H1 (cell line): Measurements from ENCODE around the gene P2RX6. TPM values are rescaled to one million over a fixed set of nuclear protein-coding genes. Genes with fewer than 3 reads are reported as not detected.

ENCODE experiments used
- CTCF ChIA-PET: fragments of 300-600 bp; sonication (Branson Sonifier 250); formaldehyde crosslinking; loops from one replicate; lab custom pipeline; 2021; ENCODE audit not compliant: partially characterized antibody; lab: Charles Lee
- POLR2A ChIA-PET: fragments of 300-600 bp; sonication (Branson Sonifier 250); formaldehyde crosslinking; loops from one replicate; lab custom pipeline; 2021; ENCODE audit warnings: inconsistent platforms; ENCODE audit not compliant: partially characterized antibody; lab: Charles Lee
- DNase-seq, 2 experiments: peaks; one replicate each; pipeline versions ENCODE4 v3.0.0 to v3.0.0-alpha.2; 2010 to 2022; ENCODE audit warnings: low spot score in 2 of 2, low read depth in 1 of 2, mixed read lengths in 1 of 2
- FAIRE-seq: peaks from 2 replicates; lab custom pipeline; 2011; peaks lifted over from hg19 to GRCh38; lab: Jason Lieb, UNC
- H2AFZ ChIP-seq: 2 replicates; pipeline ENCODE4 v1.8.1; 2012; ENCODE audit warnings: low read length, inconsistent platforms
- H2AK5ac ChIP-seq: 2 replicates; pipeline ENCODE4 v1.6.1; 2013; ENCODE audit warnings: low read depth, low read length
- H2BK120ac ChIP-seq: replicated peaks from 2 replicates; pipeline ENCODE3; 2013; ENCODE audit warnings: low read depth, low read length, inconsistent platforms
- H2BK12ac ChIP-seq: 2 replicates; pipeline ENCODE4 v1.6.1; 2013; ENCODE audit warnings: low read depth, low read length
- H2BK15ac ChIP-seq: 2 replicates; pipeline ENCODE4 v1.6.1; 2013; ENCODE audit warnings: low read length
- H2BK20ac ChIP-seq: 2 replicates; pipeline ENCODE4 v1.6.1; 2013; ENCODE audit warnings: low read length
- H2BK5ac ChIP-seq: 2 replicates; pipeline ENCODE4 v1.6.1; 2013; ENCODE audit warnings: low read depth, low read length
- H3K14ac ChIP-seq: 2 replicates; pipeline ENCODE4 v1.6.1; 2013; ENCODE audit warnings: inconsistent platforms; ENCODE audit not compliant: insufficient read length
- H3K18ac ChIP-seq: 2 replicates; pipeline ENCODE4 v1.6.1; 2013; ENCODE audit warnings: low read length; ENCODE audit errors: extremely low read depth
- H3K23ac ChIP-seq: 2 replicates; pipeline ENCODE4 v1.6.1; 2013; ENCODE audit warnings: inconsistent platforms; ENCODE audit not compliant: insufficient read length
- H3K23me2 ChIP-seq: 2 replicates; pipeline ENCODE4 v1.6.1; 2013; ENCODE audit warnings: low read depth, low read length
- H3K27ac ChIP-seq: 2 replicates; pipeline ENCODE4 v1.6.1; 2011; ENCODE audit warnings: low read depth, low read length, inconsistent platforms
- H3K27me3 ChIP-seq, 4 experiments: replicated peaks in 1 of 4; 1 replicate in 1 of 4; 2 replicates in 3 of 4; pipeline versions ENCODE4 v1.6.1 to v1.8.1; 2011 to 2013; ENCODE audit warnings: low read length in 3 of 4, mild to moderate bottlenecking in 3 of 4, inconsistent platforms in 2 of 4, mixed read lengths in 2 of 4, moderate library complexity in 1 of 4; ENCODE audit not compliant: control insufficient read depth in 3 of 4, insufficient read depth in 3 of 4; ENCODE audit errors: extremely low read depth in 1 of 4
- H3K36me3 ChIP-seq, 4 experiments: 2 replicates each; pipeline versions ENCODE4 v1.6.1 to v1.8.1; 2011 to 2013; ENCODE audit warnings: mild to moderate bottlenecking in 4 of 4, low read length in 3 of 4, moderate library complexity in 2 of 4, control low read depth in 1 of 4, inconsistent platforms in 1 of 4; ENCODE audit not compliant: insufficient read depth in 4 of 4, control insufficient read depth in 2 of 4
- H3K4ac ChIP-seq: replicated peaks from 2 replicates; pipeline ENCODE3; 2013; ENCODE audit warnings: low read length, low read depth, mixed read lengths, inconsistent platforms; ENCODE audit not compliant: insufficient read length
- H3K4me1 ChIP-seq, 4 experiments: replicated peaks in 1 of 4; 1 replicate in 1 of 4; 2 replicates in 3 of 4; pipeline versions ENCODE4 v1.6.1 to v1.8.1; 2011 to 2013; ENCODE audit warnings: low read length in 3 of 4, inconsistent platforms in 2 of 4, mixed read lengths in 1 of 4; ENCODE audit not compliant: insufficient read depth in 4 of 4, control insufficient read depth in 3 of 4
- H3K4me2 ChIP-seq, 2 experiments: 2 replicates each; pipeline versions ENCODE4 v1.6.1 to v1.8.1; 2011 to 2013; ENCODE audit warnings: low read depth in 2 of 2, low read length in 2 of 2, control low read depth in 1 of 2, inconsistent platforms in 1 of 2, mild to moderate bottlenecking in 1 of 2; ENCODE audit not compliant: insufficient read depth in 1 of 2
- H3K4me3 ChIP-seq, 4 experiments: fragments of 200-600, 300-600 bp in 1 of 4; sonication (generic), shearing (Covaris generic), sonication (Bioruptor Twin) in 1 of 4; 2 replicates each; pipeline versions ENCODE4 v1.5.1 to v1.8.1; 2011 to 2016; ENCODE audit warnings: low read length in 4 of 4, low read depth in 3 of 4, control low read depth in 2 of 4, inconsistent platforms in 2 of 4, mild to moderate bottlenecking in 2 of 4, mixed read lengths in 1 of 4, moderate library complexity in 1 of 4; ENCODE audit not compliant: insufficient read depth in 2 of 4; ENCODE audit errors: extremely low read depth in 1 of 4
- H3K56ac ChIP-seq: replicated peaks from 2 replicates; pipeline ENCODE3; 2013; ENCODE audit warnings: low read depth, mild to moderate bottlenecking, mixed read lengths, low read length, inconsistent platforms; ENCODE audit not compliant: insufficient read length
- H3K79me1 ChIP-seq: 2 replicates; pipeline ENCODE4 v1.6.1; 2013; ENCODE audit warnings: low read depth, low read length, control low read depth
- H3K79me2 ChIP-seq, 2 experiments: 2 replicates each; pipeline versions ENCODE4 v1.6.1 to v1.8.1; 2012 to 2013; ENCODE audit warnings: low read length in 2 of 2, mild to moderate bottlenecking in 2 of 2, inconsistent platforms in 1 of 2; ENCODE audit not compliant: insufficient read depth in 2 of 2, control insufficient read depth in 1 of 2
- H3K9ac ChIP-seq, 4 experiments: replicated peaks in 1 of 4; 1 replicate in 1 of 4; 2 replicates in 3 of 4; pipeline versions ENCODE4 v1.6.1 to v1.8.1; 2011 to 2013; ENCODE audit warnings: low read depth in 3 of 4, low read length in 3 of 4, control low read depth in 2 of 4, mild to moderate bottlenecking in 2 of 4, moderate library complexity in 2 of 4, inconsistent platforms in 1 of 4; ENCODE audit errors: extremely low read depth in 1 of 4
- H3K9me3 ChIP-seq, 2 experiments: 2 replicates each; pipeline versions ENCODE4 v1.6.1 to v1.8.1; 2012 to 2013; ENCODE audit warnings: mild to moderate bottlenecking in 2 of 2, moderate library complexity in 2 of 2, control low read depth in 1 of 2, inconsistent platforms in 1 of 2, low read depth in 1 of 2, low read length in 1 of 2, mixed read lengths in 1 of 2; ENCODE audit not compliant: insufficient read depth in 2 of 2
- H4K20me1 ChIP-seq, 2 experiments: replicated peaks in 1 of 2; 2 replicates each; pipeline versions ENCODE3 to v1.8.1; 2011 to 2013; ENCODE audit warnings: inconsistent platforms in 2 of 2, low read length in 2 of 2, mild to moderate bottlenecking in 1 of 2; ENCODE audit not compliant: insufficient read depth in 2 of 2, control insufficient read depth in 1 of 2
- H4K5ac ChIP-seq: 2 replicates; pipeline ENCODE4 v1.6.1; 2013; ENCODE audit warnings: low read length, low read depth, mixed read lengths, inconsistent platforms; ENCODE audit not compliant: insufficient read length
- H4K8ac ChIP-seq: 2 replicates; pipeline ENCODE4 v1.8.0; 2013; ENCODE audit warnings: mild to moderate bottlenecking, moderate library complexity, low read length, inconsistent platforms; ENCODE audit not compliant: insufficient read depth; ENCODE audit errors: extremely low read depth
- H4K91ac ChIP-seq: replicated peaks from 2 replicates; pipeline ENCODE3; 2013; ENCODE audit warnings: low read length, mixed read lengths, inconsistent platforms; ENCODE audit not compliant: insufficient read length
- BCL11A ChIP-seq, 2 experiments: IDR thresholded peaks; one replicate each; pipeline ENCODE4 v1.6.1; 2011; ENCODE audit warnings: low read depth in 2 of 2, low read length in 2 of 2, mild to moderate bottlenecking in 2 of 2
- CREB1 ChIP-seq: IDR thresholded peaks from 2 replicates; pipeline ENCODE4 v1.6.1; 2012; ENCODE audit warnings: inconsistent platforms
- POLR2AphosphoS5 ChIP-seq: IDR thresholded peaks from 2 replicates; pipeline ENCODE4 v1.6.1; 2011; ENCODE audit warnings: low read depth, low read length
- WGBS, 2 experiments: shearing (Covaris generic) in 1 of 2; methylation state at CpG; one replicate each; pipeline versions ENCODE4 v1.1.6 to v1.1.7; 2013 to 2015; ENCODE audit warnings: low lambda C conversion rate in 2 of 2, mixed read lengths in 2 of 2, inconsistent platforms in 1 of 2, low coverage in 1 of 2, missing lambda C conversion rate in 1 of 2; ENCODE audit not compliant: insufficient replicate concordance in 2 of 2, insufficient coverage in 1 of 2, insufficient read length in 1 of 2; ENCODE audit errors: extremely low coverage in 1 of 2, missing lambda C conversion rate in 1 of 2; 5-methylcytosine and 5-hydroxymethylcytosine counted together
- polyA plus RNA-seq, 7 experiments: library from polyadenylated mRNA; depleted of rRNA in 3 of 7; stranded (reverse) in 5 of 7; unstranded in 2 of 7; fragments of >200 nt in 5 of 7; fragments of 200-250 nt in 2 of 7; gene quantifications; 1 replicate in 5 of 7; 2 replicates in 1 of 7; 4 replicates in 1 of 7; pipeline versions ENCODE4 v1.2.1 to v1.2.3, GENCODE V29; 2011 to 2013; ENCODE audit warnings: missing spikeins in 2 of 7, mixed read lengths in 2 of 7
- total RNA-seq: library from RNA; stranded (reverse); fragmentation: NEBNext Ultra II Directional; extraction: Animal tissue kit (Norgen Biotek cat#: 25700); gene quantifications from 2 replicates; pipeline ENCODE4 v1.2.1, GENCODE V29; 2021
- TF ChIP-seq, protein P1 (sequence below), 3 experiments: IDR thresholded peaks; 1 replicate in 2 of 3; 2 replicates in 1 of 3; pipeline versions ENCODE4 v1.5.1 to v1.6.1; 2011; ENCODE audit warnings: low read length in 3 of 3, mild to moderate bottlenecking in 3 of 3, inconsistent platforms in 2 of 3, low read depth in 1 of 3, moderate library complexity in 1 of 3; ENCODE audit not compliant: insufficient read depth in 1 of 3; ENCODE audit errors: control extremely low read depth in 1 of 3

Gene P2RX6
- total and polyA plus RNA-seq, 2 of the 8 experiments (the other 6 are each of a cell fraction or from before 2014, with no cell fraction given), result 0.09 TPM; not detected in 1

DNA sequence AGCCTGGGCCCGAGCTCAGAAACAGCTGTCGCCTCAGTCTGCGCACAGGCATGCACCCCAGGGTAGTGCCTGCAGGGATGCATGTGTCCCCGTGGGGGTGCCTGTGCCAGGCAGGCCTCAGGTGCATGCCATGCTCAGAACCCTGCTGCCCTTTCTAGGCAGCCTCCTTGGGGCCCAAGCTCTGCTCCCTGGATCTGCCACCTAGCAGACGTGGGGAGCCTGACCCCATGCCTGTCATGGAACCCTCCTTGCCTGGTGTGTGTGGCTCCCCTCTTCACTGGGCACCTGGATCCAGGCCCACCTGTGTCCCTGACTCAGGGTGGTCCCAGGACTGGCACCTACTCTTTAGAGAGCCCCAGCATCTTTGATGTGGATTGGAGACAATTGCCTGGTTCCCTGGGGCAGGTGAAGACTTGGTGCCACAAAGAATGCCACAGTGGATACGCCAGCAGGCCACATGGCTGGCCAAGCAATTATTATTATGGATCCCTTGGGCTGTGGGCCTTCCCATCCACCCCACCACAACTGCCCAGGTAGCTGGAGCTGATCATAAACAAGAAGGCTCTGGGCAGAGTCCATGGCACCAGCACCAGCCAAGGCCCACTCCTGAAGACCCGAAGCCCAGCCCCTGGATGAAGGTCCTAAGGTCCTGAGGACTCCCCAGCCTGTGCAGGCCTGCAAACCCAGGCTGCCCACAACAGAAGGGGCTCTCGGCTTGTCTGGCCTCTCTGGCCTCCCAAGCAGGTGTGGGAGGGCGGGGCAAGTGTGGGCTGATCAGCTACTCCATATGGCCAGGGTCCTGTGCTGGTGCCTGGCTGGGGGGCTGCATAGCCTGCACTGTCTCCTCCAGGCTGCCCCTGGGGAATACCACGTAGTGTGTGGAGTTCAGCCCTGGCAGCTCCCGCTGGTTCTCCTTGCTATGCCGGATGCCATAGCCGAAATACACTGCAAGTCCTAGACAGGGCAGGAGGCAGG is 13.6 kb downstream of the P2RX6 start:
- CTCF ChIA-PET, result interaction anchor here (0.9 to 1.5 kb wide), 5 partner anchors 9 to 143 kb away, joined by 3 to 4 read pairs (median 3); partner anchors contain the start of gene THAP7
- no peak overlapping the region; the same call in 1 of the 2 replicates for H3K18ac ChIP-seq
- no peak overlapping the region for H3K23ac ChIP-seq
- H2BK20ac ChIP-seq, result no peak overlapping the region
- H2BK12ac ChIP-seq, result no peak overlapping the region
- H2BK5ac ChIP-seq, result no peak overlapping the region
- no peaks in the 10 kb centered on the region for H4K20me1 ChIP-seq
- POLR2A ChIA-PET, result no interaction called here
- no peak overlapping the region for H4K5ac ChIP-seq
- H2BK120ac ChIP-seq, result no peak overlapping the region
- H4K8ac ChIP-seq, result peak overlapping the region; percentile 51; the same call in 1 of the 2 replicates
- FAIRE-seq (no peak), DNase-seq (no peak)
- H3K23me2 ChIP-seq, result peaks cover 9% of the 10 kb centered on the region; the same call in 1 of the 2 replicates
- no peak overlapping the region for H3K9ac ChIP-seq
- no peak overlapping the region for H3K4me2 ChIP-seq
- H4K91ac ChIP-seq, result peak overlapping the region; percentile 27
- peaks cover 0 to 5% (median 3%) of the 10 kb centered on the region in 4 experiments; a peak in 3 of 7 replicates for H3K4me1 ChIP-seq
- no peak overlapping the region for H2AK5ac ChIP-seq
- H3K56ac ChIP-seq, result no peak overlapping the region
- no peak overlapping the region for H3K27ac ChIP-seq
- 91% methylated on average over 13 of the region's 13 CpGs; no CpG with 5 or more reads in 1 of the 2 experiments for WGBS, 2 experiments
- H3K4me3 ChIP-seq, result no peak overlapping the region
- no peaks in the 10 kb centered on the region for H3K79me2 ChIP-seq
- H3K36me3 ChIP-seq, result no peaks in the 10 kb centered on the region
- H3K14ac ChIP-seq, result no peak overlapping the region
- H2BK15ac ChIP-seq, result no peak overlapping the region
- no peak overlapping the region for H3K4ac ChIP-seq
- no peaks in the 10 kb centered on the region for H3K9me3 ChIP-seq
- peaks cover 6 to 30% (median 26%) of the 10 kb centered on the region in 4 experiments for H3K27me3 ChIP-seq
- no peak overlapping the region for H2AFZ ChIP-seq
- no peaks in the 10 kb centered on the region for H3K79me1 ChIP-seq
- TF ChIP-seq BCL11A (IDR thresholded peaks at IDR 0.05; ENCODE audit: low read depth in 2 of 2, low read length in 2 of 2) (no peak), POLR2AphosphoS5 (no peak), CREB1 (no peak)
- TF ChIP-seq, protein P1, sequence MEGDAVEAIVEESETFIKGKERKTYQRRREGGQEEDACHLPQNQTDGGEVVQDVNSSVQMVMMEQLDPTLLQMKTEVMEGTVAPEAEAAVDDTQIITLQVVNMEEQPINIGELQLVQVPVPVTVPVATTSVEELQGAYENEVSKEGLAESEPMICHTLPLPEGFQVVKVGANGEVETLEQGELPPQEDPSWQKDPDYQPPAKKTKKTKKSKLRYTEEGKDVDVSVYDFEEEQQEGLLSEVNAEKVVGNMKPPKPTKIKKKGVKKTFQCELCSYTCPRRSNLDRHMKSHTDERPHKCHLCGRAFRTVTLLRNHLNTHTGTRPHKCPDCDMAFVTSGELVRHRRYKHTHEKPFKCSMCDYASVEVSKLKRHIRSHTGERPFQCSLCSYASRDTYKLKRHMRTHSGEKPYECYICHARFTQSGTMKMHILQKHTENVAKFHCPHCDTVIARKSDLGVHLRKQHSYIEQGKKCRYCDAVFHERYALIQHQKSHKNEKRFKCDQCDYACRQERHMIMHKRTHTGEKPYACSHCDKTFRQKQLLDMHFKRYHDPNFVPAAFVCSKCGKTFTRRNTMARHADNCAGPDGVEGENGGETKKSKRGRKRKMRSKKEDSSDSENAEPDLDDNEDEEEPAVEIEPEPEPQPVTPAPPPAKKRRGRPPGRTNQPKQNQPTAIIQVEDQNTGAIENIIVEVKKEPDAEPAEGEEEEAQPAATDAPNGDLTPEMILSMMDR (IDR thresholded peaks at IDR 0.05; ENCODE audit: control extremely low read depth in 1 of 3, insufficient read depth in 1 of 3, low read depth in 1 of 3, low read length in 3 of 3), result no peak
